NCI-H1436 treated with DMSO at 0.1 percent for 48 hours (cell line): ENCODE results near the gene HEATR3.
"Not testable (repeated sequence)": the region's sequence is repeated elsewhere in the genome, so short reads cannot be mapped to it uniquely, and the experiment has no call there.

Experiments
- DNase-seq: peaks from one replicate; lab custom pipeline; 2025; lab: John Stamatoyannopoulos, UW

The HEATR3 gene

DNA sequence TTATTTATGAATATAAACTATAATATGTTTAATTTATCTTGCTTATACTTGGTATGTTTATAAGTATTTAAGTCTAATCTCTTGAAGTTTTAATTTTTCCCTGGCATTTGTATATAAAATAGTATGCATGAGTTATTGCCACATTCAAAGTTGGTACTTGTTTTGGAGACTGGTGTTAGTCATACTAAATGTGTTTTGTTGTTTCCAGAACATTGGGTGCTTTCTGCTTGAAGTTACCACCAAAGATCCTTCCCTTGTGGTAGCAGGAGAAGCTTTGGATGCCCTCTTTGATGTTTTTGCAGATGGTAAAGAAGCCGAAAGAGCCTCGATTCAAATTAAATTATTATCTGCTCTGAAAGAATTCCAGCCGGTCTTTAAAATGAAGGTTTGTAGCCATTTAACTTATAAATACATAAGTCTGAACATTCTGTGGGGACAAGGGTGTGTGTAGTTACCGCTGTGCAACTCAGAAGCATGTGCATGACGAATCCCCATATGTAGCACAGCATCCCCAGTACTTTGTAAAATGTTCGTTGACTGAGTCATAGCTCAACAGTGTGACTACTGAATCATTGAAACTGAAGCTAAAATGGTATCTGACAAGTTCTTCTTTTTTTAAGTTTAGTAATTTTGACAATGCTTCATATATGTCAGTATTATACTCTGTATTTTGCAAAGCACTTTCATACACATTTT, 36.4 kb downstream of the HEATR3 start:
- DNase-seq = no peak

DNA sequence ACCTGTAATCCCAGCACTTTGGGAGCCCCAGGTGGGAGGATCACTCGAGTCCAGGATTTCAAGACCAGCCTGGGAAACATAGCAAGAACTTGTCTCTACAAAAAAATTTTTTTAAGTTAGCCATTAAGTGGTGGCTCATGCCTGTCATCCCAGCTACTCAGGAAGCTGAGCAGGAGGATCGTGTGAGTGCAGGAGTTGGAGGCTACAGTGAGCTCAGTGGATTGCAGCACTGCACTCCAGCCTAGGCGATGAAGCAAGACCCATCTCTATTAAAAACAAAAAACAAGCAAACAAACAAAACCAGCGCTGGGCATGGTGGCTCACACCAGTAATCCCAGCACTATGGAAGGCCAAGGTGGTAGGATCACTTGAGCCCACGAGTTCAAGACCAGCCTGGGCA, 38.0 kb downstream of the HEATR3 start:
- DNase-seq = no peak

DNA sequence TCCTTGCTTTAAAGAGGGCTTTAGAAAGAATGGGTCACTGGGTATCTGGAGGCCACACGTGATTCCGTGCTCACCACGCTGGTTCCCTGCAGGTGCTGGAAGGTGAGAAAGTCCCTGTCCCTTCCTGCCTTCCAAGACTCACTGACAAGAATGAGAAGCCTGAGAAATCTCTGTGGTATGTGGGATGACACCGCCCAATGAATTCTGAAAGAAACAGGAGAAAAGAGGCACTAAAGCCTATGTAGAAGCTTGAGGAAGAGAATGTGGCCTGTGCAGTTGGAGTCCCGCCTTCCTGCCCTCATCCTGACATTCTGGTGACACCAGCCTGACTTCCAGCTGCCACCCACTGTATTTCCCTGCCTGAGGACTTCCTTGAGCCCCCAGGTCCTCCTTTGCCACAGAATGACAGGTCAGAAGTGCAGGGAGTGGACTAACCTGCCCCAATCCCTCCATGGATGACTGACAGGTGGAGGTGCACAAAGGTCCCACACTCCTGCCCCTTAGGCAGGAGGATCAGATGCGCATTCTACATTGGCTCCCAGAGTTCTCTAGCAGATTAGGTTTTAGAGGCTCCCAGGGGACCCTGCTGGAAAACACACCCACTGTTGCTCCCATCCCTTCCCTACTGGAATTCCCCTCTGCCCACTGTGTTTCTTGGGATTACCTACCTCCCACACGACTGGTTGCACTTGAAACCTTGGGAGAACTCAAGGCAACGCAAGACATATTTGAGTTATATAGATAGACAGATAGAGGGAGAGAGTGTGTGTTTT, 48.8 kb downstream of the HEATR3 start:
- DNase-seq = no peak

DNA sequence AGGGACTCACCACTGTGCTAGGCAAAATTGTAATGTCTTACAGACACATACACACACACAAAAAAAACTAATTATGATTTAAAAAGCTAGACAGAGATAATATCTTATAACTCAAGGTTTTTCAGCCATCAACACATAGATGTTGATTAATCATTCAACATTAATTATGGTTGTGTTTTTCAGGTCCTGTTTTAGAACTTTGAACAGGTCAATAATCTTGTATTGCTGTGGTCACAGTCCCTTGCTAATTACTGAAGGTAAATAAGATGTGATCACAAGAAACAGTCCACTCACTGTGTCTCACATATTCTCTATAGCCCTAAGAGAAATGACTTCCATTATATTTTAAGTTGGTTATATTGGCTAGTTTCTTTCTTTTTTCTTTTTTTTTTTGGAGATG, 54.9 kb downstream of the HEATR3 start:
- DNase-seq = no peak

DNA sequence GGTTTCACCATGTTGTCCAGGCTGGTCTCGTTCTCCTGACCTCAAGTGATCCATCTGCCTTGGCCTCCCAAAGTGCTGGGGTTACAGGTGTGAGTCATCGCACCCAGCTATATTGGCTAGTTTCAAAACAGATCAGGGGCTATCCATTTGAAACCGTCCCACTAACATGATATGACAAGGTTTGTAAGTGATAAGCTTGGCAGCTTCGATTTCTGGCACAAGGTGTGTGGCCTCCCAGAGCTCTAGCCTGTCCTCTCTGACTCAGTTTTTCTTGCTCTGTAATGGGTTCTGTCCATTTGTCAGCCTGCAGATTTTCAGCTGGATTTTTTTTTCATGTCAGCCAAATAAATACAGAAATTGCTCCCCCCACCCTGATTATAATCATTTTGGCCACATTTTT, 55.5 kb downstream of the HEATR3 start:
- no peak for DNase-seq

DNA sequence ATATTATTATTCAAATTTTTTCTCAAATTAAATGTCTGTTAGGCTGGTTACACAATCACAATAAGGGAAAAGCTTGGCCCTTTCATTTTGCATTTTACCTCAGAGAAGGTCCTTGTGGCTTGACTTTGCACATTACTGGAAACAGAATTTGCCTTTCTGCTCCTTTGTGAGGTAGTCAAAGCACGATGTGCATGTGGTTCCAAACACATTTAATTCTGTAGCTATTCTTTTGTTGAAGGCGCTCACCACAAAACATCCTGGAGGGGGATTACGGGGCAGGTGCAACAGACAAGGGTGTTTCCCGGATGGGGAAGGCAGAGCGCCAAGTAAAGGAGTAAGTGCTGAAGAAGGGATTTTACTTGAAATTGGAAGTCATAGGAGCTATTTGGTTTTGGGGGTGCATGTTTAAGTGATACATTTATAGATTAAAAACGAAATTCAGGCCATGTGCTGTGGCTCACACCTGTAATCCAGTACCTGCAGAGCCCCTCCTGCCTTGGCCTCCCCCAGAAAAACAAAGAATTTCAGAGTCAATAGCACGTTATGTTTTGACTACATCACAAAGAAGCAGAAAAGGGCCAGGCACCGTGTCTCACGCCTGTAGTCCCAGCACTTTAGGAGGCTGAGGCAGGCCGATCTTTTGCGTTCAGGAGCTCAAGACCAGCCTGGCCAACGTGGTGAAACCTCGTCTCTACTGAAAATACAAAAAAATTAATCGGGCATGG, 56.1 kb downstream of the HEATR3 start:
- no peak for DNase-seq

DNA sequence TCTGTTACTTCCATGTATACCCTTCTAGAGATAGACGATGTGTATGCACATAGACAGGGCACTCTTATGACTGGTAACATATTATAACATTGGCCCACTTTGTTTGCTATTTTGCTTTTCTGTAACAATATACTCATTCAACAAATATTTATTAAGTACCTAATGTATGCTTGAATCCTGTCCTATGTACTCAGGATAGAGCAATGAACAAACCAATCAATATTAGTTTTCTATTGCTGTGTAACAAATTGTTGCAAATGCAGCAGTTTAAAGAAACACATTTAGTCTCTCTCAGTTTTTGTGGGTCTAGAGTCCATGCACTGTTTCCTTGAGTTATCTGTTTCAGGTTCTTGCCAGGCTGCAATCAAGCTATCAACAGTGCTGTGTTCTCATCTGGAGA, 57.6 kb downstream of the HEATR3 start:
- no peak for DNase-seq

DNA sequence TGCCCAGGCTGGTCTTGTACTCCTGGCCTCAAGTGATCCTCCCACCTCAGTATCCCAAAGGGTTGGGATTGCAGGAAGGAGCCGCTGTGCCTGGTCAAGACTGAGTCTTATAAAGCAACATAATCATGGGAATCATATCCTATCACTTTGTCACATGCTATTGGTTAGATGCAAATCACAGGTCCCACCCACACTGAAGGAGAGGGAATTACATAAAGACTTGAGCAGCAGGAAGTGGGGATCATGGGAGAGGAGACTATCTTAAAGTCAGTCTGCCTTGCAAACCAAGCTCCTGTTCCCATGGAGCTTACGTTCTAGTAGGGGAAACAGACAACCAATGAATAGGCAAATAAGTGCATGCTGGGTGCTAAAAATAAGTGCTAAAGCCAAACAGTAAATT, 59.0 kb downstream of the HEATR3 start:
- no peak for DNase-seq

DNA sequence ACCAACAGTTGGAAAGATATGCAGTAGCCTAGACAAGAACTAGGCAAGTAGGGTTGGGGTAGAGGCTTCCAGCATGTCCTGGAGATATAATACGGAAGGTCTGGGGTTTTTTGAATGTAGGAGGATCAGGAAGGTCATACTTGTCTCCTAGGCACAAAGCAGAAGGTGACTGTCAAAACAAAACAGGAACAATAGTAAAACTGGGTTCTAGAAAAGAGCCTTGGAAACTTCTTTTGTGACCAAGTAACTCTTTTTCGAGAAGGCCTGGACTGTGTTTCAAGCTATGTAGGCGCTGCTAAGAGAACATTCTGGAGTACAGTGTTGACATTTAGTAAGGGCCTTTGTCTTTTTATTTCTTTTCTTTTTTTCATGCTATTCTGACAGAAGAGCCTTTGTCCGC, 60.4 kb downstream of the HEATR3 start:
- no peak for DNase-seq

DNA sequence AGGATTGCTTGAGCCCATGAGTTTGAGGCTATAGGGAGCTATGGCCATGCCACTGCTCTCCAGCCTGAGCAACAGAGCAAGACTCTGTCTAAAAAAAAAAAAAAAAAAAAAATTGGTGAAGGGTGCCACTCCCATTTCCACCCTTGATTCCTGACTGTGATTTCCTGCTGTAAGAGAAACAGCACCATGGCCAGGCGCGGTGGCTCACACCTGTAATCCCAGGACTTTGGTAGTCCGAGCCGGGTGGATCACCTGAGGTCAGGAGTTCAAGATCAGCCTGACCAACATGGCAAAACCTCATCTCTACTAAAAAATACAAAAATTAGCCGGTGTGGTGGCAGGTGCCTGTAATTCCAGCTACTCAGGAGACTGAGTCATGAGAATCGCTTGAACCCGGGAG, 66.8 kb downstream of the HEATR3 start:
- not testable (repeated sequence) for DNase-seq

DNA sequence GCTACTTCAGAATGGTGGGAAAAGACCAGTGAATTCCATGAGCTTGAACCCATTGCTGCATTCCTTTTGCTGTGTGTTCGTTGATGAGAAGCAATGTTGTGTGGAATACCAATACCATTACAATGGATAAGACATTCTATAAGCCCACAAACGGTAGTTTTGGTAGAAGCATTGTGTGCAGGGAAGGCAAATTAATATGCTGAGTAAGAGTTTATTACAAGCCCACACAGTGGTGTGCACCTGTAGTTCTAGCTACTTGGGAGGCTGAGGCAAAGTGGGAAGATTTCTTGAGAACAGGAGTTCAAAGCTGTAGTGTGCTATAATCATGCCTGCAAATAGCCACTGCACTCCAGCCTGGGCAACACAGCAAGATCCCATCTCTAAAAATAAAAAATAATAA, 67.4 kb downstream of the HEATR3 start:
- DNase-seq = no peak

DNA sequence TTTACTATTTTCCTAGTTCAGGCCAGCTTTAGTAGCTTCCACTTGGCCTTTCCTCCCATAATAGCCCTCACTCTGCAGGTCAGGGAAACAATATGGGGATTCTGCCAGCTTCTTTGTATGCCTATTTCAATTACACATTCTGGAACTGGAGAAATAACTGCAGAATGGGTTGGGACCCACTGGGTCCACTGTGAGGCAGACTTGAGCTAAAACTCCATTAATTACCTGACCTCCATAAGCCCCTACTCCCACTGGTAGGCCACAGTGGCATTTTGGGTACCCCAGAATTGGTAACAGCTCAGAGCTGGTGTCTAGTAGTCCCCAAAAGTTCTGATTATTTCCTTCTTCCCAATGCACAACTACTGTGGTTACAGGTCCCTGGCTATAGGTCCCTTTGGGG, 70.6 kb downstream of the HEATR3 start:
- no peak for DNase-seq

DNA sequence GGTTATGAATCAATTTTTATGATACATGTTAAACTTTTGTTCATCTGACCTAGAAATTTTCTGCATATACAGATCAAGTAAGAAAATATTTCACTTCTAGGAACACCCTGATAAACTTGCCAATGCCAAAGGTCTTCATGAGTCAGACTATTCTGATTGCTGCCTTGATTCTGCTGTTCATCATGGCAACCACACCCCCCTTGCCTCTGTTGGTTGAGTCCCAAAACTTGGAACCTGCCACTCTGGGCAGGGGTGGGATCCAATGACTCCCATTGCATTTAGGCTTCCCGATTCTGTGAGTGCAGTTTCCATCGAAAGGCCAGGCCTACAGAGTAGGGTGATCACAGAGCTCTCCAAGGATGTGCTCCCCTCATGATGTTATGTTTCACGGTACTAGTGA, 71.5 kb downstream of the HEATR3 start:
- DNase-seq = no peak

DNA sequence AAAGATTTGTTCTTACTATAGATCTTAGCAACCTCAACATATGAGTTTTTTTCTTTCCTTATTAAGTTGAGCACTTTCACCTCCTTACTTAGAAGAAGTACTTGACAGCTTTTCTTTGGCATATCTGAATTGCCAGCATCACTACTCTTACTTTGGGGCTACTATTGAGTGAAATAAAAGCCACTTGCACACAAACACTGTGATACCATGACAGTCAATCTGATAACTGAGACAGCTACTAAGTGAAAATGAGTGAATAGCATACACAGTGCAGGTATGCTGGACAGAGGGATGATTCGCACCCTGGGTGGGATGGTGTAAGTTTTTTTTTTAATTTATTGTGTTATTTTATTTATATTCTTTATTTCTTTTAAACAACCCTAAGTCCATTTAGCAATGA, 73.8 kb downstream of the HEATR3 start:
- no peak for DNase-seq

DNA sequence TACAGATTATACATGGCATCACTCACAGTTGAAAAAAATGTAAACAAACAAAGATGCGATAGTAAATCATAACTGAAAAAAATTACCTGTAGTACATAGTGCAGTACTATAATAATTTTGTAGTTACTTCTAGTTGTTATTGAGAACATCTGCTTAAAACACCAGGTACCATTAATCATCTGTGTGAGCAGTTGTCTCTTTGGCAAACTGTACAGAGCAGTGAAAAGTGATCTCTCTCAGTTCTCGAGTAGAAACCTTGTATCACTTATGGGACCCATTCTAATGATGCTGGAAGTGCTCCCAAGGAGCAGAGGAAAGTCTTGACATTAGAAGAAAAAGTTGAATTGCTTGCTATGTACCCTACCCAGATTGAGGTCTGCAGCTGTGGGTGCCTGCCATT, 78.4 kb downstream of the HEATR3 start:
- DNase-seq = no peak

DNA sequence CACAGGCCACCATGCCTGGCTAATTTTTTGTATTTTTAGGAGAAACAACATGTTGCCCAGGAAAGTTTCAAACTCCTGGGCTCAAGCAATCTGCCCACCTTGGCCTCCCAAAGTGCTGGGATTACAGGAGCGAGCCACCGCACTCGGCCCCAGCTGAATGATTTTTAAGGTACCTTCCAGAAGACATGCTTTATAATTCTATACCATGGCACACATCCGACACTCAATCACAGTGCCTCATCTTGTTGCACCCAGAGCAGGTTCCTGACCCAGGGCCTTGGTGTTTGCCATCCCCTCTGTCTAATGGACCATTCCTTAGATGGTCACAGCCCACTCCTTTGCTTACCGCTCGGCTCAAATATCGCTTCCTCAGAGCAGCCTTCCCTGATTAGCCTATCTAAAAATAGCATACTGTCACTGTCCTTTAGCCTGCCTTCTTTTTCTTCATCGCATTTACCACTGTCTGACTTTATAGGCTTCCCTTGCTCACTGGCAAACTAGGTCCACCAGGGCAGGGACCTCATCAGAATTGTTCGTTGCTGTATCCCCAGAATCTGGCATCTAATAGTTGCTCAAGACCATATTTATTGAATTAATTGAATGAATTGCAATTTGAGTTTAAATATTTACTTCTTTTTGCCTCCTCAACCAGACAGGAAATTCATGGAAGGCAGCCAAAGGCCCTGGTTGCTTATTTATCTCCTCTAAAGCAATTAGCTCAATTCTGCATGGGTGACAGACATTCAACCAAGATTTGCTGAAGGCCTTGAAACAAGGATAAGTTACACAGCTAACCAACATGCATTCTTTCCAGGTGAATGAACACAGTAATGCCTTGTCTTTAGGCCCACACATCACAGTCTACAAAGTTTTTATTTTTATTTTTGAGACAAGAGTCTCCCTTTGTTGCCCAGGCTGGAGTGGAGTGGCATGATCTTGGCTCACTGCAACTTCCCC, 81.0 kb downstream of the HEATR3 start:
- no peak for DNase-seq

DNA sequence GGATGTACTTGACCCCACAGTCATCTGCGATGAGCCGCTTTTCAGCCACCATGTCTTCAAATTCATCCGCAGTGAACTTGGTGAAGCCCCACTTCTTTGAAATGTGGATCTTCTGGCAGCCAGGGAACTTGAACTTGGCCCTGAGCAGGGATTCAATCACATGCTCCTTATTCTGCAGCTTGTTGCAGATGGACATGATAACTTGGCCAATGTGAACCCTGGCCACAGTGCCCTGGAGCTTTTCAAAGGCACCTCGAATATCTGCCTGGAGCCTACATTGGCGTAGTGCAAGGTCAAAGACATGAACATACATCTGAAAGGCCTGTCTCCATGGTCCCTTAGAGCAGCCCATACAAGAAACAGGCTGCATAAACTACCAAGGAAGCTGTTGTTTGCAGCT, 85.6 kb downstream of the HEATR3 start:
- DNase-seq = no peak

DNA sequence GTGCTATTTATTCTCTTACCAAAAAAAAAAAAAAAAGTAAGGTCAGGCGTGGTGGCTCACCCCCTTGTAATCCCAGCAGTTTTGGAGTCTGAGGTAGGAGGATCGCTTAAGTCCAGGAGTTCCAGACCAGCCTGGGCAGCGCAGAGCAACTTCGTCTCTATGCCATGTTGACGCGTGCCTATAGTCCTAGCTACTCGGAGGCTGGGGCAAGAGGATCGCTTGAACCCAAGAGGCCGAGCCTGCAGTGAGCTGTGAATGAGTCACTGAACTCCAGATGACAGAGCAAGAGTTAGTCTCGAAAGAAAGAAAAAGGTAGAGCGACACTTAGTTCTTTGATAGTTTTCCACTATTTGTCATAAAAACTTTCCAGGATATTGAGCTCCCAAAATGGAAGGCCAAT, 86.0 kb downstream of the HEATR3 start:
- no peak for DNase-seq

DNA sequence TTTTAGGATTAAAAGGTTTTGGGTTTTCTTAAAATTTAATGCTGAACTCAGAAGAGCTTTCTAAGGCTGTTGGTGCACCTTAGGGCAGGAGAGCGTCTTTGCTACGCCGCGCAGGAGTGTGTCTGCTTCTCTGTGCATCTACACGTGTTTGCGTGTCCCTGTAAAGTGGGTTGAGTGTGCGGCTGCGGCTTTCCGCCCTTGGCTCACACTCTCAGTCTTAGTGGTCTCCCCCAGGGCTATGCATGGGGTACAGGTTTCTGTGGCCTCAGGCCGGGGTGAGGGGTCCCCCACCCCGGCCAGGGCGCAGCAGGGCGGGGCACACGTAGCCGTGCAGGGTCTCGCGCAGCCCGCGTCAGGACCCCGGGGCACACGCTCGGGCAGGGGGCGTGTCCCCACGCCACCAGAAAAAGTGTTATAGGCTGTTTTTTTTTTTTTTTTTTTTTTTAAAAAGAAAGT, 86.6 kb downstream of the HEATR3 start:
- no peak for DNase-seq

DNA sequence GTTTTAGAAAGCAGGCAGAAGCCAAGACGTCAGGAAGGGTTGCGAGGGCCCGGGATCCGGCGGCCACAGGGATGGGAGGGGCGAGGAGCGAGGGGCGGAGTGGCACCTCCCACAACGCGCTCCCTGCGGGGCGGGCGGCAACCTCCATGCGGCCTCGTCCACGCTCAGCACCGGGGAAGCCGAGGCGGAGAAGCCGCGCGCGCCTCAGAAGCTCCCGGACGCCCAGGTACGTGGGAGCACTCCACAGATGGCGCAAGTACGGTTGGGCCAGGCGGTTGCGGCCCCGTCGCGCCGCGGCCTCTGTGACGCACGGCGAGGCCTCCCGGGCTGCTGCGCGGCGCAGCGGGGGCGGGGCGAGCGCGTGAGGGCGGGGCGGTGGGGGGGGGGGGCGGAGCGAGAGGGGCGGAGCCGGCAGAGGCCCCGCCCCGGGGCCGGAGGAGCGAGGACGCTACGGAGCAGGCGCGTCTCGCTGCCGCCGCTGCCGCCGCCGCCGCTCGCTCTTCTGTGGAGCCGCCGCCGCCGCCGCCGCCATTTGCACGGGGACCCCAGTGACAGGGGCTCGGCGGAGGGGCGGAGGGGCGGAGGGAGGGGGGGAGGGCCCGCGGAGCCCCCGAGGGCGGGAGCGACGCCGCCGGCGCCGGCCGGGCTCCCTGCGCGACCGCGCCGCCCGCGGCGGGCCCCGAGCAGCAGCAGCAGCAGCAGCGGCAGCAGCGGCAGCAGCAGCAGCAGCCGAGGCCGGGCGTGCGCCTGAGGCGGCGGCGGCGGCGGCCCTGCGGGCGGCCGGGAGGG, 87.2 kb downstream of the HEATR3 start, which contains the start of gene TENT4B:
Gene TENT4B (plus strand): TSS at position 500 of the 789 bp plus-strand sequence. CDS start 316 bp downstream, outside the sequence.
- no peak for DNase-seq
